ENCODE data around the gene SHROOM3. TPM values are rescaled to one million over a fixed set of nuclear protein-coding genes. Genes with fewer than 3 reads are reported as not detected.
A peak's percentile ranks its signal among the peaks of the same experiment; 100 is the strongest.

The SHROOM3 gene
- total and polyA plus RNA-seq, 2 donors (not counting 3 experiments of a cell fraction or from before 2014, with no cell fraction given) = 2.7 to 6.7 TPM

DNA sequence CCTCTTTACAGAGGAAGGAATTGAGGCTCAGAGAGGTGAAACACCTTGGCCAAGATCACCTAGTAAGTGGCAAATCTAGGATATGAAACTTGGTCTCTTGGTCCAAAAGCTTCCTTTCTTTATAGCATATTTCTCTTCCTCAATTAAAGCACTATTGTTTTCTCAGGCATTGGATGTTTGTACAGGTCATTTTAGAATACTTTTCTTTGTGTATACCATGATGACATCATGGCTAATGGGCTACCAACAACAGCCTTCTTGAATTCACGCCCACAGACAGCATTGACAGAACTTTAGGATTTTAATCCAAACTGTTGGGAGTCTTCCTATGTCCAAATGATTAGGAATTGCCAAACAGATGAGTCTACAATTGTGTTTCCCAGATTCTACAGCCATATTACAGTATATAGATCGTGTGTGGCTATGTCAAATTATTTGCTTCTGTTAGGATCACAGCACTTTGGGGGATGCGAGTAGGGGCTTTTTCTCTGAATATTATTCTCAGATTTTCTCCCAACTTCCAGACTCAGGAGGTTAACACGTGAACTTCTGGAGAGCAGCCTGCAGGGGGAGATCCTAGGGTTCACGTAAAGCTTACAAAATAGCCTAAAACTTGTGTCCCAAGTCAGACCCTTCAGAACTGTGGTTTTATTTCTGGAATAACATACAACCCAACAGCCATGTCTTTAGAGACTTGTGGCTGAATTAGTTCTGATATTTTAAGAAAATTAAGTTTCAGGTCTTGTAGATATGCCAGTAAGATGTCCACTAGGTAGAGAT, 191.8 kb downstream of the SHROOM3 start:
- peak; percentile 39 for DNase-seq (ENCODE audit: low read depth, low spot score)
- dilution Hi-C loops (cut with MboI; ENCODE audit: extremely low pct_ligation_motif_present, low sequenced_read_pairs) (no loop called here), intact Hi-C loops (cut with micrococcal nuclease) (no loop called here)
- Histone ChIP-seq H2AFZ (ENCODE audit: low read depth, low read length) (no peak overlapping the region), H3K4me2 (ENCODE audit: insufficient read depth, low read length) (no peak overlapping the region), H4K20me1 (replicated peaks; ENCODE audit: control insufficient read depth, extremely low read depth, insufficient read depth, low read length) (no peaks in the 10 kb centered on the region), H3K27me3 (ENCODE audit: control insufficient read depth in 2 of 2, insufficient read depth in 2 of 2, low read length in 2 of 2) (no peaks in the 10 kb centered on the region), H3K27ac (ENCODE audit: insufficient read depth, low read depth, low read length) (no peak overlapping the region), H3K79me2 (ENCODE audit: control insufficient read depth, insufficient read depth, low read length) (no peaks in the 10 kb centered on the region), H3K4me1 (ENCODE audit: control insufficient read depth, extremely low read depth, insufficient read depth, low read length) (peaks cover 2% of the 10 kb centered on the region), H3K9ac (replicated peaks; ENCODE audit: extremely low read depth, insufficient read depth, low read length) (no peak overlapping the region), H3K36me3 (ENCODE audit: control insufficient read depth in 2 of 2, extremely low read depth in 1 of 2, insufficient read depth in 2 of 2, low read length in 2 of 2) (no peaks in the 10 kb centered on the region), H3K4me3 (replicated peaks in 1 of 3; ENCODE audit: insufficient read depth in 1 of 3, low read depth in 1 of 3, low read length in 3 of 3) (no peak overlapping the region), H3K9me1 (replicated peaks; ENCODE audit: control insufficient read depth, extremely low read depth, insufficient read depth, low read length) (no peaks in the 10 kb centered on the region), H3K9me3 (replicated peaks; ENCODE audit: control insufficient read depth, insufficient read depth, low read length) (no peaks in the 10 kb centered on the region)
- BruUV-seq (replicated peaks) = no TSS peak
- POLR2A ChIA-PET = no interaction called here
- CTCF ChIA-PET = interaction anchor here (0.6 to 2.2 kb wide), 16 partner anchors 8 to 577 kb away, joined by 3 to 9 read pairs (median 4); no protein-coding TSS in a partner anchor
- no peak for TF ChIP-seq FOS (IDR thresholded peaks at IDR 0.05; ENCODE audit: borderline replicate concordance, insufficient read depth, low read length)
- TF ChIP-seq, protein P1, sequence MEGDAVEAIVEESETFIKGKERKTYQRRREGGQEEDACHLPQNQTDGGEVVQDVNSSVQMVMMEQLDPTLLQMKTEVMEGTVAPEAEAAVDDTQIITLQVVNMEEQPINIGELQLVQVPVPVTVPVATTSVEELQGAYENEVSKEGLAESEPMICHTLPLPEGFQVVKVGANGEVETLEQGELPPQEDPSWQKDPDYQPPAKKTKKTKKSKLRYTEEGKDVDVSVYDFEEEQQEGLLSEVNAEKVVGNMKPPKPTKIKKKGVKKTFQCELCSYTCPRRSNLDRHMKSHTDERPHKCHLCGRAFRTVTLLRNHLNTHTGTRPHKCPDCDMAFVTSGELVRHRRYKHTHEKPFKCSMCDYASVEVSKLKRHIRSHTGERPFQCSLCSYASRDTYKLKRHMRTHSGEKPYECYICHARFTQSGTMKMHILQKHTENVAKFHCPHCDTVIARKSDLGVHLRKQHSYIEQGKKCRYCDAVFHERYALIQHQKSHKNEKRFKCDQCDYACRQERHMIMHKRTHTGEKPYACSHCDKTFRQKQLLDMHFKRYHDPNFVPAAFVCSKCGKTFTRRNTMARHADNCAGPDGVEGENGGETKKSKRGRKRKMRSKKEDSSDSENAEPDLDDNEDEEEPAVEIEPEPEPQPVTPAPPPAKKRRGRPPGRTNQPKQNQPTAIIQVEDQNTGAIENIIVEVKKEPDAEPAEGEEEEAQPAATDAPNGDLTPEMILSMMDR (IDR thresholded peaks at IDR 0.05; ENCODE audit: extremely low read depth in 1 of 2, insufficient read depth in 1 of 2, low read depth in 1 of 2, low read length in 2 of 2) = peak; percentile 38 to 40
- TF ChIP-seq GATA2 (IDR thresholded peaks at IDR 0.05; ENCODE audit: insufficient read depth, insufficient read length, low read depth, low read length) = no peak
- FAIRE-seq = no peak

DNA sequence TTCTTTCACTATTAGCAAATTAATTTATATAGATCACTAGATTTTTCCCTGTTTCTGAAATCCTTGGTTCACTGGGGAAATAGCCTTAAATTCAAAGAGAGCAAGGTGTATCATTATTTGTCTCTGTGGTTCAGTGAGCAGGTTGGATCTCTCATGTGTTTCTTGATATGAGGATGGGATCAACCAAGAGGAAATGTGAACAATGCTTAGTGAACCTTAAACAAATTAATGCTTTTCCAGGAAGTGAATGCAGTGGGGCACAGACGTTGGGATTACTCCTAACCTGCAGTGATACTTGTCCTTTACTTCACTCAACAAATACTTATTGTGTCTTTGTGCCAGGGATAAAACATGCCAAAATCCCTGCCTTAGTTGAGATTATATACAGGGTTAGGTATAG, 193.2 kb downstream of the SHROOM3 start:
- CTCF ChIA-PET = interaction anchor here (1.2 kb wide), 2 partner anchors 11 to 73 kb away, joined by 3 read pairs; no protein-coding TSS in a partner anchor
- no peak for FAIRE-seq
- no peaks in the 10 kb centered on the region for H3K9me1 ChIP-seq (replicated peaks; ENCODE audit: control insufficient read depth, extremely low read depth, insufficient read depth, low read length)

More for the DNA sequence above, 193.2 kb downstream of the SHROOM3 start:
- DNase-seq (ENCODE audit: low read depth, low spot score) = peak; percentile 15
- TF ChIP-seq, protein P1 (IDR thresholded peaks at IDR 0.05; ENCODE audit: extremely low read depth in 1 of 2, insufficient read depth in 1 of 2, low read depth in 1 of 2, low read length in 2 of 2) = no peak
- TF ChIP-seq POLR2AphosphoS5 (IDR thresholded peaks at IDR 0.05; ENCODE audit: insufficient read depth, low read depth, low read length) (no peak), EZH2 (IDR thresholded peaks at IDR 0.05; ENCODE audit: borderline replicate concordance, low read depth, low read length, severe bottlenecking) (no peak), JUN (IDR thresholded peaks at IDR 0.05; ENCODE audit: borderline replicate concordance, insufficient read depth, insufficient read length, low read depth) (no peak), MYC (IDR thresholded peaks at IDR 0.05; ENCODE audit: low read depth, low read length) (no peak), POLR2A (IDR thresholded peaks at IDR 0.05; ENCODE audit: low read depth, low read length) (no peak), GATA2 (IDR thresholded peaks at IDR 0.05; ENCODE audit: insufficient read depth, insufficient read length, low read depth, low read length) (no peak), FOS (IDR thresholded peaks at IDR 0.05; ENCODE audit: borderline replicate concordance, insufficient read depth, low read length) (no peak)
- TF ChIP-seq, protein P2, sequence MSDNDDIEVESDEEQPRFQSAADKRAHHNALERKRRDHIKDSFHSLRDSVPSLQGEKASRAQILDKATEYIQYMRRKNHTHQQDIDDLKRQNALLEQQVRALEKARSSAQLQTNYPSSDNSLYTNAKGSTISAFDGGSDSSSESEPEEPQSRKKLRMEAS (IDR thresholded peaks at IDR 0.05; ENCODE audit: insufficient read depth, insufficient read length) = no peak
- Histone ChIP-seq H3K4me2 (ENCODE audit: insufficient read depth, low read length) (no peak overlapping the region), H3K27me3 (ENCODE audit: control insufficient read depth in 2 of 2, insufficient read depth in 2 of 2, low read length in 2 of 2) (no peaks in the 10 kb centered on the region), H3K9ac (replicated peaks; ENCODE audit: extremely low read depth, insufficient read depth, low read length) (no peak overlapping the region), H3K4me1 (ENCODE audit: control insufficient read depth, extremely low read depth, insufficient read depth, low read length) (peaks cover 2% of the 10 kb centered on the region), H4K20me1 (replicated peaks; ENCODE audit: control insufficient read depth, extremely low read depth, insufficient read depth, low read length) (no peaks in the 10 kb centered on the region), H3K36me3 (ENCODE audit: control insufficient read depth in 2 of 2, extremely low read depth in 1 of 2, insufficient read depth in 2 of 2, low read length in 2 of 2) (no peaks in the 10 kb centered on the region), H3K79me2 (ENCODE audit: control insufficient read depth, insufficient read depth, low read length) (no peaks in the 10 kb centered on the region), H3K27ac (ENCODE audit: insufficient read depth, low read depth, low read length) (no peak overlapping the region), H3K4me3 (replicated peaks in 1 of 3; ENCODE audit: insufficient read depth in 1 of 3, low read depth in 1 of 3, low read length in 3 of 3) (no peak overlapping the region), H3K9me3 (replicated peaks; ENCODE audit: control insufficient read depth, insufficient read depth, low read length) (no peaks in the 10 kb centered on the region), H2AFZ (ENCODE audit: low read depth, low read length) (no peak overlapping the region)
- no TSS peak for BruUV-seq (replicated peaks)
- dilution Hi-C loops (cut with MboI; ENCODE audit: extremely low pct_ligation_motif_present, low sequenced_read_pairs) (no loop called here), intact Hi-C loops (cut with micrococcal nuclease) (no loop called here)
- POLR2A ChIA-PET = no interaction called here

Data from endothelial cell of umbilical vein (primary cell).